HG03439 (cell line): Measurements from ENCODE around the gene ARGLU1.

Experiments used
- ATAC-seq: cut with Tn5 transposase; IDR thresholded peaks from one replicate; pipeline ENCODE4 v1.9.1; 2021; ENCODE audit warnings: mild to moderate bottlenecking, moderate library complexity; ENCODE audit not compliant: unreplicated experiment

Gene ARGLU1

DNA sequence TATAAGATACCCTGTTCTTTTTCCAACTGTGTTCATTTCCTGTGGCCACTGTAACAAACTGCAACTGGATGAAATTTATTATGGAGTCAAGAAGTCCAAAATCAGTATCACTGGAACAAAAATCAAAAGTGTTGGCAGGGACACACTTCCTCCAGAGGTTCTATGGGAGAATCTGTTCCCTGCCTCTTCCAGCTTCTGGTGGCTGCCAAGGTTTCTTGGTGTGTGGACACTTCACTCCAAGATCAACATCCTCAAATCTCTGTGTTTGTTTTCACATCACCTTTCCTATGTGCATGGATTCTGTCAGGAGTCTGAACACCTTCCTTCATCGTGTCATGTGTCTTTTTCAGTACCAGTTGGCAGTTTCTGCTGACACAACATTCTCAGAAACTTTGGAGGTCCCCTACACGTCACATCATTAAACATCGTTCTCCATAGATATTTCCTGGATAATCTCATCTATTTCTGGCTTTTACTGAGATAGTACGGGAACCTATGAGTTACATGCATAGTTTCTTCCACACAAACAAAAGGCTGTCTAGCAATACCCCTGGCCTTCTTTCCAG is 17.3 kb downstream of the ARGLU1 start:
- no peak for ATAC-seq

- no peak for ATAC-seq
These were observed 19.8 kb downstream of the ARGLU1 start for GRCh38 chr13:106548064-106548696.

DNA sequence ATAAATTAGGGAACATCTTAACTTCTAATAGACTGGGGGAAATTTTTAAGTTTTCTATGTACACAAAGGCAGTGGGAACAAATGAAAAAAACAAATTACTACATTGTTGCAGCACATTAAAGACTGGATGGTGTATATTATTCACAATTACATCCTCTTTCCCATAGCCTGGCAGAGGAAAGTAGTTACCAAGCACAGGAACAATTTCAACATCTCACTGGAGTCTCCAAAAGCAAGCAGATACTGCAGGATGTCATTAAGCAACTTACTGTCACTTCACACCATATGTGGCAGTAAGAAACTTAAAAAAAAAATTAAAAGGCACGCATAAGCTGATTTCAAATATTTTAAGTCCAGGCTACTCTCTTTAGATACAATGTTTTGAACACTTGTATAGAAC is 26.1 kb downstream of the ARGLU1 start:
- ATAC-seq: no peak

DNA sequence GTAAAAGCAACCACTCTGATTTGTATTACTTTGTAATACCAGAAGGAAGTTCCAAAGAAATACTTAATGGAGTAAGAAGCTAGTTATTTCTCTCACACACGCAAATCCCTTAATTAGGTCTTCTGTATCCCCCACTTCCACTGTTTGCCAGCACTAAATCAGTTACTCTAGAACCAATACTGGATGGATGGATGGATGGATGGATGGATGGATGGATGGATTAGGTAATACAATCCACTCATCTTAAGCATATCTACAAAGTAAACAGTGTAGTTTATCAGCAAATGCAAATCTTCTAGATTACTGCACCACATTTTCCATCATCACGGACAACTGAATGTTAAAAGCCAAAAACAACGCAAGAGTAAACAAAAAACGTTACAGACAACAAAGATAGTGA is 27.3 kb downstream of the ARGLU1 start:
- no peak for ATAC-seq

DNA sequence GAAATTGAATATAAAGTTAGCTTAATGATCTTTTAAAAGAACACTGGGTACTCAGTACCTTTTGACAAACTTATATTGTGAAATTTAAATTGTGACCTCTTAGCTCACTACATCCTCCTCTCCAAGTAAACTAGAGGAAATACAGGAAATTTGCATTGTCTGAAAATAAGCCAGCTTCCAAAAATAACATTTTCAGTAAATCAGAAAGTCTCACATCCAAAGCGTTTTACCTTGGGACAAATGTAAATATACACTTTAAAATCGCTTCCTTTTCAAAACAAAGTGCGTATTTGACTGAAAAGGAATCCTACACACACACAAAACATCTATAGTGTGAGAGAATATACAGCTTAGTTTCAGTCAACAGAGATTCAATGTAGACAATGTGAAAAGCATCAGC is 30.4 kb downstream of the ARGLU1 start:
- no peak for ATAC-seq

DNA sequence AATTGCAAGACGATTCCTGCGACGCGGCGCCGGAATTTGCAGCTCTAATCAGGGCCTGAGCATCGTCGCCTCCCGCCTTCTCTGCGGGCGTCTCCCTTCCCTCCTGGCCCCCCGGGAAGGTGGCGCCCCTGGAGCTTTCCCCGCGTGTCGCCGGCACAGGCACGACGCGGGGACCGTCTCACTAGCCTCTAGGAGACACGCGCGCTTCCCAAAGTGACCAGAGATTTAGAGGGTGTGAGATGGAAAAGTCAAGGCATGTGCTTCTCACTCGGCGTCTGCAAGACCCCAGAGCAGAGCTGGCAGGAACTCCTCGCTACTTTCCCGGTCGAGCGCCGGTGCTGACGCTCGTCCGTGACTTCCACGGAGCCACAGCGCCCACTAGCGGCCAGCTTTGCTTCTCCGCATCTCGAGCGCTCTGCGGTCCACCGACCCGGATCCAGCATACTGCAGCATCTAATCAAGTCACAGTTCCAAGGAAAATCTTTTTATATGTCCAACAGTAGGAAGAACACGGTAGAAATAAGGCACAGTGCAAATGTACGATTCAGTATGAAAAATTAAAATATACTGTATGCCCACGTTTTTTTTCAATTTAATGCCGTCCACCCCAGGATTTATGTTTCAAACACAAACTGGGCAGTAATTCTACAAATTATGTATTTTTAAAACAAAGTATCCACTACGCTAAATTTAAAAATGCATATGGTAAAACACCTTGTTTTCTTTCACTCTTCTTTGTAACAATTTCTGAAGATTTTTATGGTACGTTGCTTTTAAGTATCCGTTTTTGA is 31.5 kb downstream of the ARGLU1 start:
- peak; percentile 48 for ATAC-seq

DNA sequence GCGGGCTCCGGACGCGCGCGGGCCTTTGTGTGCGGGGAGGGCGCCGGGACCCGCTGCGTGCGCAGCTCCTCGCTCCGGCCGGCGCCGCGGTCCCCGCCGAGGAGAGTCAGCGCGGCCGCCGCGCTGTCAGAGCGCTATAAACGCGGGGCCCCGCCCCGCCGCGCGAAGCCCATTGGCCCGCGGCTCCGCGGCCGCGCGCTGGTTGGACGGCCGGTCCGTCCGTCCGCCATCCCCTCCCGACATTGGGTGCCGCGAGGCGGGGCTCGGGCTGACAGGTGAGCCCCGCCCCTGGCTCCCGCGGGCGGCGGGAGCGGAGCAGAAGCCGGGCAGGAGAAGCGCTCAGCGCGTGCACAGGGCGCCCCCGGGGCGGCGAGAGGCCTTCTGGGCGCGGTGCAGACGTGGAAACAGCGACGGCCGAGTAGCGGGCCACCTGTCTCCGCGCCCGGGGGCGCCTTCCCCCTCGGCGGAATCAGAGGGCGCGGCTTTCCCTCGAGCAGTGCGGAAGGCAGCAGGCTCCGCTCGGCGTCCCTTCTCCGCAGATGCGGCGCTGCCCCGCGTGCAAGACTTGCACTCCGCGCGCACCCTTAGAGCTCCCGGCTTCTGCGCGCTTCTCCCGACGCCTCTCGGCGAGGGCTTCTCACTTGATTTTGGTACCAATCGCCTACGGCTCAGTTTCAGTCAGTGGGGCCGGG is 32.2 kb downstream of the ARGLU1 start, which contains the start of gene EFNB2:
EFNB2 (minus strand) TSS at position 111 of the 692 bp plus-strand sequence. CDS start 698 bp downstream, outside the sequence.
- ATAC-seq: peak; percentile 96

GRCh38 chr13:106534639-106535551 is 33.0 kb downstream of the ARGLU1 start:
- peak; percentile 31 for ATAC-seq

DNA sequence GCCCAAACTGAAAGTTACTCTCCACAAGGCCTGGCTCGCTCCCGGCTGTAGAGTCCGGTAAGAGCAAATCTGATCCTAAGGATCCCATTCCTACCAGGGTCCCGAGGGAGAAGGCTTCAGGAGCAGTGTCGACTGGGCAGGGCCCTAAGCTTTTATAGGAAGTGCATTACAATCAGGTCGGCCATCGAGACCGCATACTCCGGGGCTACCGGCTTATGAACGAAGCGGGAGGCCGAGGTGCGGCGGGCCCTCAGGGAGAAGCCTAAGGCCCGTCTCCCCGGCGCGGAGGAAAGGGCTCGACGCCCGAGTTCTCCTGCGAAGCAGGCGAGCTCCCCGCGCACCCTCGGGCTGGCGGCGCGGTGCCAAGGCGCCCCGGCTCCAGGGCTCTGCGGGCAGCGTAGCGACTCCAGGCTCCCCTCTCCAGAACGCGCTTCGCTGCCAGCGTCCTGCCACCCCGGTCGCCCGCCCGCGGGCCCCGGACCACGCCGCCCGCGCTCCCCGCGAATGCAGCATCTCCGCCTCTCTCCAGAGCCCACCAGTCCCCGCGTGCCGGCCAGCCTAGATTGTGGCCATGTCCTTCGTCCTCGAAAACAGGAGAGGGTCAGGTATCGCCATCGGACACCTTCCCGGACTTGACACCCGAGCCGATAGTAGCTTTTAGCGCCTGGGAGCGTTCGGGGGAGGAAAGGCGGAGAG is 33.8 kb downstream of the ARGLU1 start:
- no peak for ATAC-seq

DNA sequence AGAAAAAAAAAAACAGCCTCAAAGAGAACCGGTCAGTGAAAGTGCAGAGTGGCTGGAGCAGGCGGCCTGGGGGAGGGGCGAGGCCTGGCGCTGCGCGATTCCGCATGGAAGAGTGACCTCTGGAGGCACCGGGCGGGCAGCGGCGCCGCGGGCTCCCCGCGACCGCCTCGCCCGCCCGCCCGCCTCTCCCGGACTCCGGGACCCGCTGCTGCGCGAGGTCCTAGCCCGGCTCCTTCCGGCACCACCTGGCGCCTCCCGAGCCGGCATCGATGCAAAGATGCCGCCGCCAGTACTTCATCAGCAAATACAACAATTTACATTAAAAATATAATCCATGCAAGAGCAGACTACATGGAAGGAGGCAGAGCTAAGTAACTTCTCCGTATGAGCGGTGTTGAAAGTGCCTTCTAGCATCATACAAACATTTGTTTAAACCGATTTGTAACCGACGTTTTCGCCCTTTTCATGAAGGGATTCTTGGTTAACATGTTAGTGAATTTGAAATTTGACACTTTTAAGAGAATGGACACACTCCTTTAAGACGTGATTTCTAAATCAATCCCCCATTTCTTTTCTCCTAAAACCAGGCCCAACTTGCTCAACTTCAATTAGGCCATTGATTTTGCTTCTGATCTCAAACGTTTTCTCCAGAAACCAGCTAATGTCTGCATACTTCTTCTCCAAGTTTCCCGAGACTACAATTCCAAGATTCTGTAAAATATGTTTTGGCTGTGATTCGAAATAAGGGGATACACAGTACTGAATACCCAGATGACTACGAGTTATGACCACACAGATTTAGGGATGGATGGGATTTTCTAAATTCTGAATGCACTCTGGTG is 34.6 kb downstream of the ARGLU1 start:
- ATAC-seq: no peak

GRCh38 chr13:106532111-106532929 is 35.6 kb downstream of the ARGLU1 start:
- ATAC-seq: no peak

DNA sequence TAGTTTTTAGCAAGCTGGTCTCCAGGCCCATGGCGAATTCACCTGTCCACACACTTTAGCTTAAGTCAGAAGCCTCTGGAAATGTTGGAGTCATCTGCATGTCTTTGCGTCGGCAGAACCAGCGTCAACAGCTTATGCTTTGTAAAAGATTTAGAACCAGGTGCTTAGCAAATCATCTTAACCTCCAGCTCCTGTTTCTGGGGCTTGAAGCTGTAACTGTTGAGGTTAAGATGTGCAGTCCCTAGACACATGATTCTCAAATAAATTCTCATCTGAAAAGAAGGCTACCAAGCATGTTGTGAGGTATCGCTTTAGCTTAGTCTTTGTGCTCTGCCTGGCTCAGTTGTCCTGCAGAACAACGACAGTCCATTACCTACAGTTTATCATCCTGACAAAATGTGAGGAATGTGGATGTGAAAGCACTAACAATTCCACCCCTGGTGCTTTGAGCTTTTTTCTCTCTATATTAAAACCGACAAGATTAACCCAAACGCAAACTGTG is 36.9 kb downstream of the ARGLU1 start:
- no peak for ATAC-seq

GRCh38 chr13:106530171-106530851 is 37.6 kb downstream of the ARGLU1 start:
- no peak for ATAC-seq

DNA sequence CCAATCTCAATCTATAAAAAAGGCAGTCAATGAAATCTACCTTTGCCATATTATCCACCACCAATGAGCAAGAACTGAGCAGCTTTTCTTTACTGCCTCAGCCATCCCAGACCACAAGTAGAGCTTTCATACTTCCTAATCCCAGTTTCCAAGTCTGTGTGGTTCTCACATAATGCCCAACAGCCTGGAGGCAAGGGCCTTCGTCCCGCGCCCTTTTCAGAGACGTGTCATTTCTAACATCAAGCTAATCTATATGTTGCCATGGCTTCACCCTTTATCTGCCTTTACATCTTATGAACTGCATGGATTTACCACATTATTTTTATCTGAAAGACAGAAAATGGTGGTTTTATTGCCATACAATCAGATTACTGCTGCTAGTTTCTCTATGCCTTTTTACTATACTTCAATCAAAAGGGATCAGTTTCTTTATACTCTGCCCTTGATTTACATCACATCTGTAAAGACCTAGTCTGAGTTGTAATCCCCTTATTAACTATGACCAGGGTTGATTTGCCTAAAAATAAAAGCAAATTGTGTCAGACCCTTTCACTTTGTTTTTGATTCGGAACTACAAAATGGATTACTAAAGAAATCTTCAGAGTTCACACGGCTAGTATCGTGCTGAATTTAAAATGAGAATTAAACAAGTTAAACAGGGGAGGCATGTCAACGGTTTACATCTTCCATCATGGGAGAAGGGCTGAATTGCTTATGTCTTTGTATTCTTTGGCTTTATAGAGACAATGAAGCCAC is 38.3 kb downstream of the ARGLU1 start:
- no peak for ATAC-seq

- no peak for ATAC-seq
These were observed 39.1 kb downstream of the ARGLU1 start for GRCh38 chr13:106528718-106529414.

GRCh38 chr13:106527826-106528225 is 40.1 kb downstream of the ARGLU1 start:
- ATAC-seq: no peak
